NCI-H226 (cell line): ENCODE results near the gene IPO4.
A peak's percentile ranks its signal among the peaks of the same experiment; 100 is the strongest.

Experiments
- DNase-seq: peaks from one replicate; pipeline ENCODE4 v3.0.0-alpha.2; 2015

Gene IPO4

DNA sequence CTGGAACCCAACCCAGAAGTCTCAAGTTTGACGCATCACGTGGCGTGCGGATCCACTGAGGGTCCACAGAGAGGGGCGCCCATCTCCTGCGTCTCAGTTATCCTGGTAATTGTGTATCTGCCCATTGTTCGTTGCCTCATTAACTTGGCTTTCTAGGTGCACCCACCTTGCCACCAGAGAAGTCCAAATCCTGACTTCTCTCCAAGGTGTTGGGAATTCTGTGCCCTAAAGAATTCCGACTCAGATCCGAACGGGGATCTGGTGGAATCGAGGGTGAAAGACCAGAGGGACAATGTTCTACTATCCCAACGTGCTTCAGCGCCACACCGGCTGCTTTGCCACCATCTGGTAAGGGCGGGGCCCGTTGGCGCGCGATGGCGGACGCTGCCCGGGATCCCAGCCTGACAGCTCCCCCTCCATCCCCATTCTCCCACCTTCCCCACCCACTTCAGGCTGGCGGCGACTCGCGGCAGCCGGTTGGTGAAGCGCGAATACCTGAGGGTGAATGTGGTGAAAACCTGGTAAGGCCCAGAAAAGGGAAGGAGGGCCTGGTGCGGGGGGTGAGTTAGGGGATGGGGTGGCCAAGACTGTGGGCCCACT is 16.3 kb downstream of the IPO4 start:
- peak; percentile 12 for DNase-seq

DNA sequence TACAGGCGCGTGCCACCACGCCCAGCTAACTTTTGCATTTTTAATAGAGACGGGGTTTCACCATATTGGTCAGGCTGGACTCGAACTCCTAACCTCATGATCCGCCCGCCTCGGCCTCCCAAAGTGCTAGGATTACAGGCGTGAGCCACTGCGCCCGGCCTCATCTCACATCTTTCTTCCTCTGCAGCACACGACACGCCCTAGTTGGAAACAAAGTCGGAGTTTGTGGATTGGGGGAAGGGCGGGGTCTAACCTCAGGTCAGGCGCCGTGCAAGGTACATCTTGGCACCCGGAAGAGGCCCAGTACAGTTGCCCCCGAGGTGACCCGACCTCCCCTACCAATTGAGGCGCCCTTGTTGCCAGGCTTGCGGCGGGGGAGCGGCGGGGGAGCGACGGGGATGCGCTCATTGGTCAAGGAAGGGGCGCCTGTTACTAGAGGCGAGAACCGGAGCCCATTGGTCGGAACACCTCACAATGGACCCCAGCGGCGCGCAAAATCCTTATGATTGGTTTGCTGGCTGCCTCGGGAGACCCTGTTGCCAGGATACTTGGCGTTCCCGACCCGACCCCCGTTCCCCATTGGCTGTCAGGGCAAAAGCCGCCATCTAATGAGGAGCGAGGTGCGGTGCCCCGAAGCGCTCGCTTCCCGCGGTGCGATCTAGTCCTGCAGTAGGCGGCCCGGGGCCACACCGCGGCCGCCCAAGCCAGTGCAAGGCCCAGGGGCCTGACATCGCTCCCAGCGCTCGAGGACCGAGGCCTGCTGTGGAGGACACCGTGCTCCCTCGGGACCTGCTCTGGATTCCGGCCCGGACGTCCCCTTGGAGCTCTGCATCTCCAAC is 17.0 kb downstream of the IPO4 start, which contains the start of gene REC8:
TSS of gene REC8 (plus strand) at position 659 of the 839 bp plus-strand sequence. CDS start 473 bp downstream, outside the sequence.
- DNase-seq = peak; percentile 100

GRCh38 chr14:24167469-24168114 is 21.0 kb downstream of the IPO4 start:
- DNase-seq = no peak

DNA sequence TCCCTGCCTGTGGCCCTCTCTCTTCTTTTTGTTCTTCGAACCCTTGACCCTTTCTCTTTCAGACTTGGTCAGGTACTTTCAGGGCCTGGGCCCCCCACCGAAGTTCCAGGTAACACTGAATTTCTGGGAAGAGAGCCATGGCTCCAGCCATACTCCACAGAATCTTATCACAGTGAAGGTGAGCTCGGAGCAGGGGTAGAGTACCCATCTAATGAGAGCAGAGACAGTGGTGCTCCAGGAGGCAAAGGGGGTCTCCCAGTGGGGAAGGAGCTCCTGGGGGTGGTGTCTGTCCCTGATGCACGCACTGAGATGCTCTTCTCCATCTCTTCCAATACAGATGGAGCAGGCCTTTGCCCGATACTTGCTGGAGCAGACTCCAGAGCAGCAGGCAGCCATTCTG is 22.8 kb downstream of the IPO4 start:
- no peak for DNase-seq

DNA sequence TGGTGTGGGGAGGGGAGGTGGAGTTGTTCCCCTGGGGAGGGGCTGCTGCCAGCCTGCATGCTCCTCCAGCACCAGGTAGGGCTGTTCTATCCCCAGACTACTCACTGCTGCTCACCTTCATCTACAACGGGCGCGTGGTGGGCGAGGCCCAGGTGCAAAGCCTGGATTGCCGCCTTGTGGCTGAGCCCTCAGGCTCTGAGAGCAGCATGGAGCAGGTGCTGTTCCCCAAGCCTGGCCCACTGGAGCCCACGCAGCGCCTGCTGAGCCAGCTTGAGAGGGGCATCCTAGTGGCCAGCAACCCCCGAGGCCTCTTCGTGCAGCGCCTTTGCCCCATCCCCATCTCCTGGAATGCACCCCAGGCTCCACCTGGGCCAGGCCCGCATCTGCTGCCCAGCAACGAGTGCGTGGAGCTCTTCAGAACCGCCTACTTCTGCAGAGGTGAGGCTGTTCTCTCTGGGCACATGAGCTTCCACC is 24.1 kb downstream of the IPO4 start:
- DNase-seq = no peak

DNA sequence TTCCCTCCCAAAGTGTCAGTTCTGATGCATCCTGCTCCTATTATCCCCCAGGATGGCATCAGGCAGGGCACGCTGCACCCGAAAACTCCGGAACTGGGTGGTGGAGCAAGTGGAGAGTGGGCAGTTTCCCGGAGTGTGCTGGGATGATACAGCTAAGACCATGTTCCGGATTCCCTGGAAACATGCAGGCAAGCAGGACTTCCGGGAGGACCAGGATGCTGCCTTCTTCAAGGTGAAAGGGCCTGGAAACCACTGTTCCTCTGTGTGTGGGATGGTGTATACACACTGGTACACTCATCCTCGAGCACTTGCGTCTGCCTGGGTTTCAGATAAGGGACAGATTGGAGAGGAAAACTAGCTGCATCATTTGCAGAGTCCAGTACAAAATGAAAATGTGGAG is 26.5 kb downstream of the IPO4 start:
- peak; percentile 65 for DNase-seq

DNA sequence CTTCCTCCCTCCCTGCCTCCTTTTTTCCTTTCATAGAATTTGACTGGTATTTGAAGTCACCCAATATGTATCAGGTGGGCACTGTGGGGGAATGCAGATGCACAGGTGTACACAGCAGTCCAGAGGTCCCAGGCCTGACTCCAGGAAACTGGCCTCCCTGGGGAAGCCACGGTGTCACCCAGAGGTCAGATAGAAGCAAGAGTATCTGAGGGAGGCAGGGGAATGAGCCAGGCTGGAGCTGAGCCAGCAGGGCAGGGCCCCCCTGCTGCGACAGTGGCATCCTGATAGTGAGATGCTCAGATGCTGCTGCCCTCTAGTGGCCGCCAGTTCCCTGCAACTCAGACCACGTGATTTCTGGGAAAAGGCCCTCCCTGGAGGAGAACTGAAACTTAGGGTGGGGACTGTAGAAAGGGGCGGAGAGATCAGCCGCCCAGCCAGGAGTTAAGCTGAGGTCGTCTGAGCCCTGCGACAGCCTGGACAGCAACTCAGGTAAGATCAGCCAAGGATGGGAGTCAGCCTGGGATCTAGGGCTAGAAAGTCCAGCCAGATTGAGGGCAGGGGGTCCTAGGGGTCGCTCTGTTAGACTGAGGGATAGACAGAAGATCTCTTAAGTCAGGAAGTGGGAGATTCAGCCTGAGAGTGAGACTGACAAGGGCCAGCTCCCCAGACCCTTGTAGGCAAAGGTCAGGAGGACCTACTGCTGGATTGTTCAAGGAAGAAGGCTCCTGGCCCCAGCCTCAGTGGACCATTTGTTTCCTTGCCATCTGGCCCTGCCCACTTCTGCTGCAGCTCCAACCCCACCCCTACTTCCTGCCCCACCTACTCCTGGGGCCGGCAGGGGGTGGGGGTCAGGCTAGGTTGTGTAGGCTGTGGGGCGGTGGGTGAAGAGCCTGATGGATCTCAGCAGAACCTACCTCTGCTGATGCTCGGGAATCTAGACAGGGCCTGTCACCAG is 27.5 kb downstream of the IPO4 start, which contains the start of gene IRF9:
TSS of gene IRF9 (plus strand) at position 416 of the 955 bp plus-strand sequence. CDS start 880 bp downstream, outside the sequence.
- peak; percentile 87 for DNase-seq

GRCh38 chr14:24160499-24160849 is 28.1 kb downstream of the IPO4 start:
- no peak for DNase-seq

GRCh38 chr14:24159777-24160498 is 28.7 kb downstream of the IPO4 start:
- no peak for DNase-seq

- DNase-seq = no peak
Observed at GRCh38 chr14:24157331-24157730, 31.3 kb downstream of the IPO4 start.

- DNase-seq = no peak
Observed at GRCh38 chr14:24156840-24157239, 31.8 kb downstream of the IPO4 start.

GRCh38 chr14:24155100-24155499 is 33.5 kb downstream of the IPO4 start:
- no peak for DNase-seq

GRCh38 chr14:24151404-24152080 is 37.1 kb downstream of the IPO4 start:
- DNase-seq = no peak

DNA sequence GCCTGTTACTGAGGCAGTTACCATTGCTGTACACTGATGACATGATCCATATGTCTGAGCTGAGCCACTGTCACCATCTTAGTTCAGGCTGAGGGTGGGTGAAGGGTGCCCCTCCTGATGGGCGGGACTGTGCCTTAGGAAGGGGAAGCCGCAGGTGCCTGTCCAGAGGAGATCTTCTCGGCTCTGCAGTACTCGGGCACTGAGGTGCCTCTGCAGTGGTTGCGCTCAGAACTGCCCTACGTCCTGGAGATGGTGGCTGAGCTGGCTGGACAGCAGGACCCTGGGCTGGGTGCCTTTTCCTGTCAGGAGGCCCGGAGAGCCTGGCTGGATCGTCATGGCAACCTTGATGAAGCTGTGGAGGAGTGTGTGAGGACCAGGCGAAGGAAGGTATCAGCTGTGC is 37.6 kb downstream of the IPO4 start:
- DNase-seq = no peak

GRCh38 chr14:24150567-24150966 is 38.0 kb downstream of the IPO4 start:
- no peak for DNase-seq

GRCh38 chr14:24150061-24150460 is 38.6 kb downstream of the IPO4 start:
- DNase-seq = no peak

GRCh38 chr14:24149302-24149969 is 39.2 kb downstream of the IPO4 start:
- no peak for DNase-seq

DNA sequence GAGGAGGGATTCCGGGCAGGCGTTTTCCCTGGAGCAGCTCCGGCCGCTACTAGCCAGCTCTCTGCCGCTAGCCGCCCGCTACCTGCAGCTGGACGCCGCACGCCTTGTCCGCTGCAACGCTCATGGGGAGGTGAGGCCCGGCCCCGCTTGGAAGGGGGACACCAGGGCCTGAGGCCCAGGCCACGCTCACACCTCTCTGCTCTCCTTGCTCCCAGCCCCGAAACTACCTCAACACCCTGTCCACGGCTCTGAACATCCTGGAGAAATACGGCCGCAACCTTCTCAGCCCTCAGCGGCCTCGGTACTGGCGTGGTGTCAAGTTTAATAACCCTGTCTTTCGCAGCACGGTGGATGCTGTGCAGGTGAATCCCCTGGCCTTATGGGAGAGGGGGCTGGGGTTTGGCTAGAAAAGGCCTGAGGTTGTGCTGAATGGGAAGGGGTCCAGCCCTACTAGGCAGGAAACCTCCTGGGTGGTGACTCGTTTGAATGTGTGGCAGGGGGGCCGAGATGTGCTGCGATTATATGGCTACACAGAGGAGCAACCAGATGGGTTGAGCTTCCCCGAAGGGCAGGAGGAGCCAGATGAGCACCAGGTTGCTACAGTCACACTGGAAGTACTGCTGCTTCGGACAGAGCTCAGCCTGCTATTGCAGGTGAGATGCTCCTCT is 40.7 kb downstream of the IPO4 start:
- no peak for DNase-seq

GRCh38 chr14:24146978-24147760 is 41.4 kb downstream of the IPO4 start, which contains the start of gene RNF31:
Gene RNF31, plus strand, starts transcription at chr14:24147498. Its CDS starts 201 bp downstream, at chr14:24147699.
- DNase-seq = peak; percentile 97
